HG03097 (cell line): ENCODE measurements around the gene ARHGAP26.
A peak's percentile ranks its signal among the peaks of the same experiment; 100 is the strongest.

Source experiments
- ATAC-seq: cut with Tn5 transposase; IDR thresholded peaks from one replicate; pipeline ENCODE4 v1.9.1; 2021; ENCODE audit not compliant: unreplicated experiment, low FRiP score

ARHGAP26 gene

GRCh38 chr5:143002459-143003327 lies 232.5 kb downstream of the ARHGAP26 start:
- peak; percentile 45 for ATAC-seq

DNA sequence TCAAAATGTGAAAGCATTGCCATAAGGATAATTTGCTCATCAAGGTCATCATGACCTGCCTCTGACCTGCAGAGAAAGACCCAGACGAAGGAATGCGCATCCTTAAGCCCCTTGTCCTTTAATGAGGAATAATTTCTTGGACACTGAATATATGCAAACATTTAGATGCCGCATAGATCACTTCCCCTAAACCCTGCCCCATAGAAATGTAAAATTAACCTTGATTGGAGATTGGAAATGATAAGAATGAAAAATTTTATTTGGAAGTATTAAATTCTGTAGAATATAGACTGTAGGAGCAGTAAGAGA lies 233.1 kb downstream of the ARHGAP26 start:
- ATAC-seq: no peak

GRCh38 chr5:143004361-143005145 lies 234.4 kb downstream of the ARHGAP26 start:
- peak; percentile 37 for ATAC-seq

- no peak for ATAC-seq
Measured at GRCh38 chr5:143006501-143006900, 236.3 kb downstream of the ARHGAP26 start.

DNA sequence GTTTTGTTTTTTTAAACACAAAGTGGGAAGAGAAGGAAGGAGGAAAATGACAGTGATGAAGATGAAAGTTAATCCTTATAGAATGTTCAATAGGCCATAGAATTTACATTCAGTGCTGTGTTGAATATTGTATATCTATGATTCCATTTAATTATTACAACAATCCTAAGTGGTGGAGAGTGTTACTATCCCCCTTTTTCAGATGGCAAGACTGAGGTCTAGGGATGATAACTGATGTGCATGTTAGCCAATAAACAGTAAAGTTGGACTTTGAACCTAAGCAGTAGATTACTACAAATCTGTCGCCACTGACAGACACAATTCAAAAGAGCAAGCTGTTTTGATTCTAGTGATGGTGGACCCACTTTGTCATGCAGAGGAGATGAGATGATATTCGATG lies 237.9 kb downstream of the ARHGAP26 start:
- ATAC-seq: no peak

GRCh38 chr5:143008809-143009521 lies 238.8 kb downstream of the ARHGAP26 start:
- ATAC-seq: peak; percentile 76

GRCh38 chr5:143010351-143010750 lies 240.2 kb downstream of the ARHGAP26 start:
- ATAC-seq: no peak

GRCh38 chr5:143011585-143011984 lies 241.4 kb downstream of the ARHGAP26 start:
- no peak for ATAC-seq

DNA sequence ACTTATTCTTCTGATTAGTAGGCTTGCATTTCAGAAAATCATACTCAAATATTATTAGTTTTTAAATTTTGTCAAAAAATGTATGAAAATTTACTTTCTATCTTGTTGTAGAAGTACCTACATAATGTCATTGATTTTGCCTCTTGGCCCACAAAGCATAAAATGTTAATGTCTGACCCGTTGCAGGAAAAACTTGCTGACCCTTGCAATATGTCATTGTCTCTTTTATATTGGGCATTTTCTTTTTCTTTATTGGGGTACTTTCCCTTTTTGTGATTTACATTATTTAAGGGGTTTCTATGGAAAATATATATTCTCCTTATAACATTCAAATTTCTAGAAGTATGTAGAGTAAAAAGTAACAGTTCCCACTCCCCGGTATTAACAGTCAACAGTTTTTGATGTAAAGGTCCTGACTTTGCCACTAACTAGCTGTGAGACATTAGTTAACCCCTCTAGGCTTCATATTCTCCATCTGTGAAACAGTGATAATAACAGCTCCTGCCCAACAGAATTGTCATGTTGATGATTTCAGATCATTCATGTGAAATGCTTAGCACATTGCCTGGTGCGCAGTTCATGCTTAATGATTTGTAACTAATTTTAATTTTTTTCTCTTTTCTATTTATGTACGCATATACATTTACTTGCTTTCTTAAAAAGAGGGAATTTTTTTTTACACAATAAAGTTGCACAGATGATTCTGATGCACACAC lies 243.2 kb downstream of the ARHGAP26 start:
- ATAC-seq: no peak

- ATAC-seq: no peak
Measured at GRCh38 chr5:143014017-143014651, 244.0 kb downstream of the ARHGAP26 start.

- ATAC-seq: no peak
Measured at GRCh38 chr5:143016777-143017516, 246.8 kb downstream of the ARHGAP26 start.

DNA sequence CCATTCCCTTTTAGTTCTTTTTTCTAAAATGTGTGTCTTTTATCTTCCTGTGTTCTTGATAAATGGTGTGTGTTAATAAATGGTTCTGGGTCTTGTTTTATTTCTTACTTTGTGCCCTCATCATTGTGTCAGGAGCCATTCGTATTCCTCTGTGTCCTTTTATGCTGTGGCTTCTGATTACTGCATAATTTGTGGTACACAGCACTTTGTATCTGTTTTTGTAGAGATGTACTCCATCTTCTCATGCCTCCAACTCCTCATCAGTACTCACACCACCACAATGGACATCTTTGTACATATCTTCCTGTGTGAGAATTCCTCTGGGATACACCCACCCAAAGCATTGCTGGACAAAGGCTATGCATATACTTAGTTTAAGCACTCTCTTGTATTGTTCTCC lies 247.4 kb downstream of the ARHGAP26 start:
- ATAC-seq: no peak

GRCh38 chr5:143017992-143018391 lies 247.8 kb downstream of the ARHGAP26 start:
- ATAC-seq: no peak

DNA sequence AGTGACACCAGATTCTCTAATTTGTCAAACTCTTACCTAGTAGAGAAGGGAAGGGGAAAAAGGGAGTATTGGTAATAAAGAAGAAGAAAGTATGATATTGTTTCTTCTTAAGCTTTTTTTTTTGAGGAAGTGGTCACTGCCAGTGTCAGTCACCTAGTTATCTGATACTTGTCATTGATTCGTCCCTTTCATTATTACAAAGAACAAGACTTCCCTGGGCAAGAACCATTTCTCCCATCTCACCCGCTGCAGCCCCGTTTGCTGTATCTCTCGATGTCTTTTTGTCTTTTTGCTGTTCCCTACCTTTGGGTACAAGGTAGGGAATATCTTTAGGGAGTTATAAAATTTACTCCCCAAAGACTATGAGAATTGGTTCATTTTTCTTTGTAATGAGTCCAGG lies 249.0 kb downstream of the ARHGAP26 start:
- no peak for ATAC-seq

DNA sequence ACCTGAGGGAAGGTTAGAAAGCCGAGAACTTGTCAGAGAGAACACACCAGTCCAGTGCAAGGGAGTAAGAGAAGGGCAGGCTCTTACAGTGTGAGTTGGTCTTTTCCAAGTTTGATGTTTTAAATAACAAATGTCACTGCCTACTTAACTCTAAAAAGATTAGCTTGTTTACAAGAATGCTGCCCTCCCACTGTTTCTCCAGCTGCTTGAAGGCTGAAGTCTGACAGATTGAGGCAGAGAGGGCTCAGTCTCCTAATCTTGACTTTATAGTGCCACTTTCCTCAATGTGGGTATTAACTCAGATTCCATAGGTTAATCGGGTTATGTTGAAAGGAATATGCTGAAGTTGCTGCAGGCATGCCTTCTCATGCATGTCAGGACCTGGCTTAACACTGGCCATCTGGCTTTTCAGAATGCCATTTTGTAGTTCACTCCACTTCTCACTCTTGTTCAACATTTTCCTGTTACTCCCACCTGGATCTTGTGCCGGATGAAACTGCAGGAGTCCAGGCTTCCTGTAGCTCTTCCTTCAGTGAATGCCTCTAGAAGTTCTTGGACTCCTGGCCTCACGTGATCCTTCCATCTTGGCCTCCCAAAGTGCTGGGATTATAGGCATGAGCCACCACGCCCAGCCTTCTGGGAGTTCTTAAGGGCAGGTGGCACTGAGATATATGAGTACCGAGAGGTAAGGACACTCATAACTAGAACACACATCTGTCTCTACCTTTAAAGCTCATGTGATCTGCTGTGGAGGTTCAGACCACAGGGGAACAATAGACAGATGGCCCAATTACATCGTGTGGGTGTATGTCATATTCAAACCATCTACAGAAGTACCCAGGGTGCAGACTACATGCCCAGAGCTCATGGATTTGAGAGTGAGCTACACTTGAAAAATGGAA lies 249.7 kb downstream of the ARHGAP26 start:
- ATAC-seq: peak; percentile 78

DNA sequence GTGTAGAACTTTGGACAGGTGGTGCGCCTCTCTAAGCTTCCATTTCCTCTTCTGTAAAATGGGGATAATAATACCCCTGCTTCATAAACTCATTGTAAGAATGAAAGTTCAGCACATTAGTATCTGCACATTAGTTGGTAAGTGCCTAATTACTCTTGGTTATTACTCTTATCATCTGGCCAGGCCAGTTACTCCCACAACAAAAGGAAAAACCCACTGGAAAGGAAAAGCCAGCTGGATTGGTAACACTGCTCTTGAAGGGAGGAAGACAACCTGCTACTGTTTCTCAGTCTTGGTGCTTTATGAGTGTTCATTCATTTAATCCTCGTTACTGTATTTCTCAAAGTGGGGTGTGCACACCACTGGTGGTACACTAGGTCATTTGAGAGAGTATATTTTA lies 251.4 kb downstream of the ARHGAP26 start:
- no peak for ATAC-seq

GRCh38 chr5:143023411-143024096 lies 253.4 kb downstream of the ARHGAP26 start:
- ATAC-seq: peak; percentile 49
